ENCODE data around the gene NTRK3. TPM values are rescaled to one million over a fixed set of nuclear protein-coding genes. Genes with fewer than 3 reads are reported as not detected.

Gene NTRK3
- total RNA-seq, 1 donor from 2014 or later, result 6.4 TPM

DNA sequence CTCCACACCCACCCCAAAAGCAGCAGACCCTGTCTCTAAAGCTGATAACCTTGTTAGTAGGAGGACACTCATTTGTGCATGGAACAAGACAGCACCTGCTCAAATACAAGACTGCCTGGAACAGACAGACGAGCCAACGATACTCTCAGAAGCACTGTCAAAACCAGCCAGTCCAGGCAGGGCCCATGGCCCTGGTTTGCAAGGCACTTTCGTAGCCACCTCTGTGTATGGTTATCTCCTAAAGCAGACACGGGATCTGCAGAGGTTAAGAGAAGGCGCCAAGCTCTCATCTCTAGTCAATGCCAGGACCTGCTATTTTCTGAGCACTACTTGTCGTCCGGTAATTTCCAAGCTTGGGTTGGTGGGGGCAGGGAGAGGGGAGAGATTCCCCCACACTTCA, 10.5 kb downstream of the NTRK3 start:
- no peak overlapping the region for H3K27ac Mint-ChIP-seq (ENCODE audit: unreplicated experiment)
- peaks cover 6% of the 10 kb centered on the region for H3K27me3 Mint-ChIP-seq (ENCODE audit: unreplicated experiment)
- TF ChIP-seq, protein P1, sequence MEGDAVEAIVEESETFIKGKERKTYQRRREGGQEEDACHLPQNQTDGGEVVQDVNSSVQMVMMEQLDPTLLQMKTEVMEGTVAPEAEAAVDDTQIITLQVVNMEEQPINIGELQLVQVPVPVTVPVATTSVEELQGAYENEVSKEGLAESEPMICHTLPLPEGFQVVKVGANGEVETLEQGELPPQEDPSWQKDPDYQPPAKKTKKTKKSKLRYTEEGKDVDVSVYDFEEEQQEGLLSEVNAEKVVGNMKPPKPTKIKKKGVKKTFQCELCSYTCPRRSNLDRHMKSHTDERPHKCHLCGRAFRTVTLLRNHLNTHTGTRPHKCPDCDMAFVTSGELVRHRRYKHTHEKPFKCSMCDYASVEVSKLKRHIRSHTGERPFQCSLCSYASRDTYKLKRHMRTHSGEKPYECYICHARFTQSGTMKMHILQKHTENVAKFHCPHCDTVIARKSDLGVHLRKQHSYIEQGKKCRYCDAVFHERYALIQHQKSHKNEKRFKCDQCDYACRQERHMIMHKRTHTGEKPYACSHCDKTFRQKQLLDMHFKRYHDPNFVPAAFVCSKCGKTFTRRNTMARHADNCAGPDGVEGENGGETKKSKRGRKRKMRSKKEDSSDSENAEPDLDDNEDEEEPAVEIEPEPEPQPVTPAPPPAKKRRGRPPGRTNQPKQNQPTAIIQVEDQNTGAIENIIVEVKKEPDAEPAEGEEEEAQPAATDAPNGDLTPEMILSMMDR (IDR thresholded peaks at IDR 0.05; ENCODE audit: unreplicated experiment), result no peak
- no peak overlapping the region for H3K4me3 Mint-ChIP-seq (ENCODE audit: unreplicated experiment)
- H3K4me1 Mint-ChIP-seq (ENCODE audit: unreplicated experiment), result peaks cover 6% of the 10 kb centered on the region
- H3K36me3 Mint-ChIP-seq (ENCODE audit: low read depth, unreplicated experiment), result no peaks in the 10 kb centered on the region
- H3K9me3 Mint-ChIP-seq (ENCODE audit: unreplicated experiment), result no peaks in the 10 kb centered on the region
- no peak for DNase-seq (ENCODE audit: low spot score)

DNA sequence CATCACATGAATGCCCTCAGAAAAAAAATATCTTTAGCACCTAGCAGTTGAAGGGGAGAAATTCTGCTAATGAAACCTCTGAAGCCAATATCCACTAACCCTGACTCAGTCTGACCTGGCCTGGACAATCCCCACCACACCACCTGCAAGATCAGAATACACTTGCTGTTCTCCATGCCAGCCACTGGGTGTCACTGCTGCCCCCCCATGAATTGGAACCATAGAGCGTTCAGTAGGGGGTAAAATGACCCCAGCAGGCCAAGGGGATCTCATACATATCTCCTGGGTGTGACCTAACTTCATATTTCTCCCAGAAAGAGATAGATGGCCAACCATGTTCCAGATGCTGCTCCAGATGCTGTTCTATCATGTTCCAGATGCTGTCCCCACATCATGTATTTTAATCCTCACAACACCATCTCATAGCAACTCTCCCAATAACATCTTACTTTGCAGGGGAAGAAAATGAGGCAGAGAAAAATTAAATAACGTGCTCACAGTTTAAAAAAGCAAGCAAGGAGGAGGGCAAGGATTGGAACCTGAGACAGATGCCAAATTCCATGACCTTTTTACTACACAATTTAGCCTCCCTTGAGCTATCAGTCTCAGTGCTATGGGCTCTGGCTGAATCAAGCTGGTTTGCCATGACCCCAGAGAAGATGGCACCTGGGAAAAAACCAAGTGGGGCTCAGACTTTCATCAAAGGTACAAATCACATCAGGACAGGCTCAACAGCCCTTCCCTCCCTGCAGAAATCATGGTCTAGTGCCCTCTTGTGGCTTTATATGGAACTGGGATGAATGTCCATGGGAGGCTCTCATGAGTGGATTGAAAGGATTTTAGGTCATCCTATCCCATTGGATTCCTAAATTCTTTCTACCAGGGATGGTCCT, 12.4 kb downstream of the NTRK3 start:
- Mint-ChIP-seq H3K4me3 (ENCODE audit: unreplicated experiment) (no peak overlapping the region), H3K27me3 (ENCODE audit: unreplicated experiment) (peaks cover 6% of the 10 kb centered on the region), H3K9me3 (ENCODE audit: unreplicated experiment) (no peaks in the 10 kb centered on the region), H3K27ac (ENCODE audit: unreplicated experiment) (no peak overlapping the region), H3K36me3 (ENCODE audit: low read depth, unreplicated experiment) (no peaks in the 10 kb centered on the region), H3K4me1 (ENCODE audit: unreplicated experiment) (peaks cover 9% of the 10 kb centered on the region)
- peak; percentile 51 for DNase-seq (ENCODE audit: low spot score)
- TF ChIP-seq, protein P1 (IDR thresholded peaks at IDR 0.05; ENCODE audit: unreplicated experiment), result peak; percentile 47

DNA sequence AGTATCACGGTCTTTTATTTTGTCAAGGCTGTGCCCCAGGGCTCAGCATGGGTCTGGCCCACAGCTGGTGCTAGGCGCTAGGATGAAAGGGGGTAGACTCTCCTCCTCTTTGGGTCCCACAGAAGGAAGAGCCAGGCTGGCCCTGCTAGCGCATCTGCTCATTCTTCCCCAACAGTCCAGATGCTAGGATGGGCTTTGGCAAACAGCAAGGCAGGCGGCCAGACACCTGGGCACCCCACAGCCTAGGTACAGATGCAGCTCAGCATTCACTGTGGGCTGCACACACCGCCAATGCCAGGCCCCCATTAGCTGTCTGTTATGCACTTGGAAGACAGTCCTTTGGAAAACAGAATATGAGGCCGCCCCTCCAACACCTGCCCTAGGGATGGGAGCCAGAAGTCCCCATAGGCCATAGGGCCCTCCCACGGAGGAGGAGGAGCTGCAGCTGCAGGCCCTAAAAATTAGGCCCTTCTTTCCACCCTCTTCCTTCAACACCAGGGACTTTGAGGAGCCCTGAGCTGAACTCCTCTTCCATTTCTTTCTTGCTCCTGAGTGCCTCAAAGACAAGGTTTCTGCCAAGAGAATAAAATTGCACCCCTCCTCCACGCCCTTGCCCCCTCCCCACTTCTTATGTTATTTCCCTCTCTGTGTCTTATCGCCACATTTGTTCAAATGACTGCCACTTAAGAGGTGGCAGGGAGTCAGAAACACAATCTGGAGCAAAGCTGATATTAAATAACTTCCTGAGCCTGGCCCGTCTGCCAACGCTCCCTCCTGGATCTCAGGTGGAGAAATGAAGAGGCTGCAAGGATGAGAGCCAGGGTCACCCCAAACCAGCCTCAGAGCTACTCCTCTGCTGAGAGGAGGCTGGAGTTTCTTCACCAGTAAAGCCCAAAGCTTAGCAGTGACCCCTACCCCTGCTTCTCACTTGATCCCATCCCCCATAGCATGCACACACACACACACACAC, 13.7 kb downstream of the NTRK3 start:
- DNase-seq (ENCODE audit: low spot score), result no peak
- Mint-ChIP-seq H3K27me3 (ENCODE audit: unreplicated experiment) (peaks cover 6% of the 10 kb centered on the region), H3K4me3 (ENCODE audit: unreplicated experiment) (no peak overlapping the region), H3K27ac (ENCODE audit: unreplicated experiment) (no peak overlapping the region), H3K36me3 (ENCODE audit: low read depth, unreplicated experiment) (no peaks in the 10 kb centered on the region), H3K9me3 (ENCODE audit: unreplicated experiment) (no peaks in the 10 kb centered on the region), H3K4me1 (ENCODE audit: unreplicated experiment) (peaks cover 14% of the 10 kb centered on the region)
- TF ChIP-seq, protein P1 (IDR thresholded peaks at IDR 0.05; ENCODE audit: unreplicated experiment), result no peak

DNA sequence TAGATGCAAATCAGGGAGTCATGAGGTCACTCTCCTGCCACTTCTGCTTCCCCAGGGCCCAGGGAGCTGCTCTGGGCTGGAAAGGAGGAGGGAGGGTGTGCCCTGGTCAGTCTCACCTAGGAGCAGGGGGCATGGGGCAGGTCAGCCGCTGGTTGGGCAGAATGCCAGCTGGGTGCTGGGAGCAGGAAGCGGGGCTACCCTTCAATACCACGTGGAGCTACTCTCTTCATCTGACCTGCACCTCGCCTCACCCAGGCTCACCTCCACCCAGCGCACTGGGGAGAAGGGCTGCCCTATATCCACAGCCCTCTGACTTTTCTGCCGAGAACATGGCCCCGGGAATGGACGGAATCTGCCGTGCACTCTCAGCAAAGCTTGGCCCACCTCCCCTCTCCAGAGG, 15.1 kb downstream of the NTRK3 start:
- DNase-seq (ENCODE audit: low spot score), result no peak
- Mint-ChIP-seq H3K27me3 (ENCODE audit: unreplicated experiment) (peaks cover 6% of the 10 kb centered on the region), H3K27ac (ENCODE audit: unreplicated experiment) (no peak overlapping the region), H3K4me3 (ENCODE audit: unreplicated experiment) (no peak overlapping the region), H3K4me1 (ENCODE audit: unreplicated experiment) (peaks cover 8% of the 10 kb centered on the region), H3K36me3 (ENCODE audit: low read depth, unreplicated experiment) (no peaks in the 10 kb centered on the region), H3K9me3 (ENCODE audit: unreplicated experiment) (no peaks in the 10 kb centered on the region)
- TF ChIP-seq, protein P1 (IDR thresholded peaks at IDR 0.05; ENCODE audit: unreplicated experiment), result no peak

Data from endothelial cell (in vitro differentiated cells).